SJSA1 (cell line): ENCODE measurements around the gene STKLD1. TPM values are rescaled to one million over a fixed set of nuclear protein-coding genes. Genes with fewer than 3 reads are reported as not detected.
"Not testable (repeated sequence)": the region's sequence is repeated elsewhere in the genome, so short reads cannot be mapped to it uniquely, and the experiment has no call there.

Source experiments
- DNase-seq, 2 experiments: peaks; one replicate each; pipeline ENCODE4 v3.0.0-alpha.2; 2015 to 2020; ENCODE audit warnings: low spot score in 2 of 2, low read depth in 1 of 2
- H3K27ac ChIP-seq: fragments of 250-450 bp; sonication (Bioruptor Pico); 2 replicates; pipeline ENCODE4 v1.5.1; 2020; ENCODE audit warnings: mild to moderate bottlenecking, moderate library complexity
- H3K27me3 ChIP-seq: fragments of 250-450 bp; sonication (Bioruptor Pico); replicated peaks from 2 replicates; pipeline ENCODE4 v1.5.1; 2020; ENCODE audit warnings: mild to moderate bottlenecking, moderate library complexity
- H3K36me3 ChIP-seq: fragments of 250-450 bp; sonication (Bioruptor Pico); 2 replicates; pipeline ENCODE4 v1.5.1; 2020; ENCODE audit warnings: mild to moderate bottlenecking
- H3K4me1 ChIP-seq: fragments of 250-450 bp; sonication (Bioruptor Pico); replicated peaks from 2 replicates; pipeline ENCODE4 v1.6.1; 2021; ENCODE audit warnings: mild to moderate bottlenecking
- H3K4me3 ChIP-seq: fragments of 250-450 bp; sonication (Bioruptor Pico); 2 replicates; pipeline ENCODE4 v1.5.1; 2020; ENCODE audit warnings: mild to moderate bottlenecking
- H3K9me3 ChIP-seq: fragments of 250-450 bp; sonication (Bioruptor Pico); replicated peaks from 2 replicates; pipeline ENCODE4 v1.5.1; 2020; ENCODE audit warnings: mild to moderate bottlenecking
- total RNA-seq: library from RNA; depleted of rRNA; stranded (reverse); fragments of >200 nt; shearing (Covaris generic); gene quantifications from 2 replicates; pipeline ENCODE4 v1.2.3, GENCODE V29; 2014; rRNA removed

STKLD1 gene
- total RNA-seq = 0.63 TPM in 1 of 2 replicates, not detected in the other

GRCh38 chr9:133375724-133376654 is at the start of gene STKLD1, which contains the start of gene SURF4:
Gene STKLD1, plus strand, starts transcription at chr9:133376366. Its CDS starts 108 bp downstream, at chr9:133376474.
Gene SURF4, minus strand, starts transcription at chr9:133376060. Its CDS starts 91 bp downstream, at chr9:133375969.
- H3K27me3 ChIP-seq = no peaks in the 10 kb centered on the region
- H3K4me1 ChIP-seq = peaks cover 8% of the 10 kb centered on the region
- peak within 1 kb of the TSS; percentile 99 for H3K4me3 ChIP-seq
- H3K9me3 ChIP-seq = 0 out of 2 replicates have a peak, but pooled peaks cover 3% of the 10 kb centered on the region
- DNase-seq = peak; percentile 92 to 93
- peaks cover 42% of the 10 kb centered on the region for H3K36me3 ChIP-seq
- peak within 1 kb of the TSS; percentile 94 for H3K27ac ChIP-seq

- DNase-seq, H3K4me3 ChIP-seq, H3K27ac ChIP-seq, H3K4me1 ChIP-seq, H3K27me3 ChIP-seq, H3K9me3 ChIP-seq: not testable (repeated sequence)
- H3K36me3 ChIP-seq = peaks cover 15% of the 10 kb centered on the region
These were observed 49.1 kb upstream of the STKLD1 start for GRCh38 chr9:133327021-133327420.

GRCh38 chr9:133327834-133328484 is 48.2 kb upstream of the STKLD1 start:
- no peak for DNase-seq
- H3K4me1 ChIP-seq = no peaks in the 10 kb centered on the region
- no peak overlapping the region for H3K27ac ChIP-seq
- no peak overlapping the region for H3K4me3 ChIP-seq
- peaks cover 25% of the 10 kb centered on the region for H3K36me3 ChIP-seq
- H3K9me3 ChIP-seq = no peaks in the 10 kb centered on the region
- peaks cover 4% of the 10 kb centered on the region; the same call in 1 of the 2 replicates for H3K27me3 ChIP-seq

- not testable (repeated sequence) for H3K4me1 ChIP-seq, H3K4me3 ChIP-seq, H3K27ac ChIP-seq, H3K27me3 ChIP-seq, H3K9me3 ChIP-seq
- DNase-seq = peak in 1 of 2 experiments; percentile 9
- peaks cover 40% of the 10 kb centered on the region for H3K36me3 ChIP-seq
These were observed 46.6 kb upstream of the STKLD1 start for GRCh38 chr9:133329306-133330156.

- no peak for DNase-seq
- Histone ChIP-seq H3K4me1 (peaks cover 10% of the 10 kb centered on the region), H3K4me3 (no peak overlapping the region)
These were observed 44.9 kb upstream of the STKLD1 start for GRCh38 chr9:133331221-133331620.

GRCh38 chr9:133331641-133332380 is 44.4 kb upstream of the STKLD1 start:
- Histone ChIP-seq H3K36me3 (peaks cover 50% of the 10 kb centered on the region), H3K27ac (no peak overlapping the region), H3K9me3 (no peaks in the 10 kb centered on the region), H3K27me3 (no peaks in the 10 kb centered on the region), H3K4me1 (peaks cover 15% of the 10 kb centered on the region), H3K4me3 (no peak overlapping the region)
- no peak for DNase-seq

More at GRCh38 chr9:133331221-133331620, 44.9 kb upstream of the STKLD1 start:
- H3K36me3 ChIP-seq = peaks cover 46% of the 10 kb centered on the region
- no peak overlapping the region for H3K27ac ChIP-seq
- H3K27me3 ChIP-seq = no peaks in the 10 kb centered on the region
- H3K9me3 ChIP-seq = no peaks in the 10 kb centered on the region

GRCh38 chr9:133332381-133332730 is 43.8 kb upstream of the STKLD1 start:
- no peaks in the 10 kb centered on the region for H3K9me3 ChIP-seq
- H3K27ac ChIP-seq = no peak overlapping the region
- H3K4me1 ChIP-seq = peaks cover 15% of the 10 kb centered on the region
- H3K36me3 ChIP-seq = peaks cover 50% of the 10 kb centered on the region
- no peak overlapping the region for H3K4me3 ChIP-seq
- no peak for DNase-seq
- no peaks in the 10 kb centered on the region for H3K27me3 ChIP-seq

- Histone ChIP-seq H3K4me3 (no peak overlapping the region), H3K36me3 (peaks cover 50% of the 10 kb centered on the region), H3K9me3 (no peaks in the 10 kb centered on the region), H3K4me1 (peaks cover 15% of the 10 kb centered on the region), H3K27ac (no peak overlapping the region), H3K27me3 (no peaks in the 10 kb centered on the region)
- no peak for DNase-seq
These were observed 43.2 kb upstream of the STKLD1 start for GRCh38 chr9:133333011-133333410.

GRCh38 chr9:133333566-133333965 is 42.6 kb upstream of the STKLD1 start:
- H3K4me1 ChIP-seq = peaks cover 15% of the 10 kb centered on the region
- no peak overlapping the region for H3K27ac ChIP-seq
- no peaks in the 10 kb centered on the region for H3K9me3 ChIP-seq
- H3K36me3 ChIP-seq = peaks cover 50% of the 10 kb centered on the region
- no peaks in the 10 kb centered on the region for H3K27me3 ChIP-seq
- no peak for DNase-seq
- no peak overlapping the region for H3K4me3 ChIP-seq

GRCh38 chr9:133334161-133334560 is 42.0 kb upstream of the STKLD1 start:
- Histone ChIP-seq H3K27me3 (no peaks in the 10 kb centered on the region), H3K4me3 (no peak overlapping the region), H3K9me3 (no peaks in the 10 kb centered on the region), H3K27ac (no peak overlapping the region), H3K4me1 (peaks cover 15% of the 10 kb centered on the region), H3K36me3 (peaks cover 54% of the 10 kb centered on the region)
- no peak for DNase-seq

GRCh38 chr9:133334888-133335287 is 41.3 kb upstream of the STKLD1 start:
- peaks cover 59% of the 10 kb centered on the region for H3K36me3 ChIP-seq
- H3K27ac ChIP-seq = not testable (repeated sequence)
- H3K4me3 ChIP-seq = peak overlapping the region; percentile 74

GRCh38 chr9:133335924-133336811 is 40.0 kb upstream of the STKLD1 start, which contains the start of gene SURF6:
Gene SURF6, minus strand, starts transcription at chr9:133336188. Its CDS starts 56 bp downstream, at chr9:133336132.
- Histone ChIP-seq H3K9me3 (no peaks in the 10 kb centered on the region), H3K36me3 (peaks cover 63% of the 10 kb centered on the region), H3K4me3 (peak within 1 kb of the TSS; percentile 74), H3K27me3 (no peaks in the 10 kb centered on the region), H3K4me1 (peaks cover 15% of the 10 kb centered on the region), H3K27ac (peak within 1 kb of the TSS; percentile 15)
- DNase-seq = peak; percentile 70 to 79

More at GRCh38 chr9:133334888-133335287, 41.3 kb upstream of the STKLD1 start:
- not testable (repeated sequence) for DNase-seq, H3K9me3 ChIP-seq, H3K27me3 ChIP-seq
- H3K4me1 ChIP-seq = peaks cover 15% of the 10 kb centered on the region
